Measurements from ENCODE around the gene TCIRG1.
"Not testable (repeated sequence)": the region's sequence is repeated elsewhere in the genome, so short reads cannot be mapped to it uniquely, and the experiment has no call there.

GRCh38 chr11:67993821-67994220, 45.0 kb upstream of the TCIRG1 start:
- peak; percentile 28 to 55 (median 53) for TF ChIP-seq CTCF (IDR thresholded peaks at IDR 0.05)
- TF ChIP-seq POLR2A (IDR thresholded peaks at IDR 0.05) = not testable (repeated sequence)
